ENCODE measurements around the gene SIGLECL1. TPM values are rescaled to one million over a fixed set of nuclear protein-coding genes. Genes with fewer than 3 reads are reported as not detected.

Gene SIGLECL1
- total RNA-seq, 1 donor = not detected

GRCh38 chr19:51301266-51301665, 50.4 kb downstream of the SIGLECL1 start:
- Histone ChIP-seq H3K4me1 (ENCODE audit: insufficient read depth, low read length) (no peaks in the 10 kb centered on the region), H3K27me3 (ENCODE audit: insufficient read depth, low read length) (peaks cover 2% of the 10 kb centered on the region), H3K4me3 (ENCODE audit: low read length) (no peak overlapping the region), H3K9me3 (ENCODE audit: low read depth, low read length) (no peaks in the 10 kb centered on the region)

- Histone ChIP-seq H3K4me3 (ENCODE audit: low read length) (no peak overlapping the region), H3K4me1 (ENCODE audit: insufficient read depth, low read length) (no peaks in the 10 kb centered on the region), H3K27me3 (ENCODE audit: insufficient read depth, low read length) (peaks cover 23% of the 10 kb centered on the region), H3K9me3 (ENCODE audit: low read depth, low read length) (peaks cover 8% of the 10 kb centered on the region)
Observed at GRCh38 chr19:51305479-51305878, 54.6 kb downstream of the SIGLECL1 start.

GRCh38 chr19:51311351-51312257, 60.7 kb downstream of the SIGLECL1 start, which contains the start of gene IGLON5:
Gene IGLON5 (plus strand): TSS chr19:51311644. CDS start chr19:51311848, 204 bp downstream.
- Histone ChIP-seq H3K4me1 (ENCODE audit: insufficient read depth, low read length) (peaks cover 11% of the 10 kb centered on the region), H3K9me3 (ENCODE audit: low read depth, low read length) (peaks cover 8% of the 10 kb centered on the region), H3K4me3 (ENCODE audit: low read length) (no peak within 1 kb of the TSS), H3K27me3 (ENCODE audit: insufficient read depth, low read length) (peaks cover 21% of the 10 kb centered on the region)

- Histone ChIP-seq H3K9me3 (ENCODE audit: low read depth, low read length) (no peaks in the 10 kb centered on the region), H3K27me3 (ENCODE audit: insufficient read depth, low read length) (no peaks in the 10 kb centered on the region), H3K4me3 (ENCODE audit: low read length) (no peak overlapping the region), H3K4me1 (ENCODE audit: insufficient read depth, low read length) (peaks cover 11% of the 10 kb centered on the region)
Observed at GRCh38 chr19:51316688-51317087, 65.8 kb downstream of the SIGLECL1 start.

GRCh38 chr19:51317376-51317775, 66.5 kb downstream of the SIGLECL1 start:
- Histone ChIP-seq H3K27me3 (ENCODE audit: insufficient read depth, low read length) (no peaks in the 10 kb centered on the region), H3K9me3 (ENCODE audit: low read depth, low read length) (no peaks in the 10 kb centered on the region), H3K4me1 (ENCODE audit: insufficient read depth, low read length) (peaks cover 11% of the 10 kb centered on the region), H3K4me3 (ENCODE audit: low read length) (no peak overlapping the region)

- H3K4me1 ChIP-seq (ENCODE audit: insufficient read depth, low read length) = peaks cover 11% of the 10 kb centered on the region
- no peak overlapping the region for H3K4me3 ChIP-seq (ENCODE audit: low read length)
- H3K9me3 ChIP-seq (ENCODE audit: low read depth, low read length) = no peaks in the 10 kb centered on the region
- H3K27me3 ChIP-seq (ENCODE audit: insufficient read depth, low read length) = no peaks in the 10 kb centered on the region
Observed at GRCh38 chr19:51317968-51318367, 67.1 kb downstream of the SIGLECL1 start.

Other genes with a start within 250 kb of the SIGLECL1 start
- gene KLK8, start 249.5 kb upstream of the SIGLECL1 start, total RNA-seq = not detected
- not detected for gene KLK10, start 231.4 kb upstream of the SIGLECL1 start, total RNA-seq
- gene KLK11, start 224.5 kb upstream of the SIGLECL1 start, total RNA-seq = not detected
- not detected for gene KLK12, start 216.1 kb upstream of the SIGLECL1 start, total RNA-seq
- gene KLK13, start 186.0 kb upstream of the SIGLECL1 start, total RNA-seq = not detected
- 0.10 TPM for gene KLK14, start 168.2 kb upstream of the SIGLECL1 start, total RNA-seq
- 1.9 TPM for gene CTU1, start 142.7 kb upstream of the SIGLECL1 start, total RNA-seq
- gene SIGLEC9, start 126.2 kb upstream of the SIGLECL1 start, total RNA-seq = 9.4 TPM
- 6.0 TPM for gene SIGLEC7, start 108.8 kb upstream of the SIGLECL1 start, total RNA-seq
- 24.5 TPM for gene CD33, start 26.0 kb upstream of the SIGLECL1 start, total RNA-seq
- not detected for gene IGLON5, start 60.6 kb downstream of the SIGLECL1 start, total RNA-seq
- 0.10 TPM for gene VSIG10L, start 91.1 kb downstream of the SIGLECL1 start, total RNA-seq
- gene ETFB, start 115.3 kb downstream of the SIGLECL1 start, total RNA-seq = 21.5 TPM
- 0.10 TPM for gene CLDND2, start 117.9 kb downstream of the SIGLECL1 start, total RNA-seq
- 119 TPM for gene NKG7, start 121.6 kb downstream of the SIGLECL1 start, total RNA-seq
- 0.21 TPM for gene LIM2, start 136.9 kb downstream of the SIGLECL1 start, total RNA-seq
- gene C19orf84, start 139.5 kb downstream of the SIGLECL1 start, total RNA-seq = 0.21 TPM
- gene SIGLEC10, start 166.6 kb downstream of the SIGLECL1 start, total RNA-seq = 12.0 TPM
- gene SIGLEC8, start 207.4 kb downstream of the SIGLECL1 start, total RNA-seq = not detected
- not detected for gene CEACAM18, start 227.5 kb downstream of the SIGLECL1 start, total RNA-seq